T-helper 1 cell (primary cell): Measurements from ENCODE around the gene OSBPL8.
"Not testable (repeated sequence)": the region's sequence is repeated elsewhere in the genome, so short reads cannot be mapped to it uniquely, and the experiment has no call there.

Experiments
- DNase-seq, 5 donors: peaks; one replicate each; pipeline ENCODE4 v3.0.0-alpha.2; 2012 to 2020

OSBPL8 gene

GRCh38 chr12:76523408-76523807, 36.2 kb downstream of the OSBPL8 start:
- DNase-seq, result no peak

GRCh38 chr12:76520348-76520747, 39.2 kb downstream of the OSBPL8 start:
- DNase-seq, result no peak

GRCh38 chr12:76519538-76519937, 40.0 kb downstream of the OSBPL8 start:
- peak in 1 of 5 donors; percentile 23 for DNase-seq

- no peak for DNase-seq
Measured at GRCh38 chr12:76518699-76519098, 40.9 kb downstream of the OSBPL8 start.

- DNase-seq, result no peak
Measured at GRCh38 chr12:76515271-76515670, 44.3 kb downstream of the OSBPL8 start.

GRCh38 chr12:76511116-76511716, 48.4 kb downstream of the OSBPL8 start:
- not testable (repeated sequence) for DNase-seq

GRCh38 chr12:76508128-76508980, 51.2 kb downstream of the OSBPL8 start:
- DNase-seq, result no peak

GRCh38 chr12:76506149-76506548, 53.4 kb downstream of the OSBPL8 start:
- DNase-seq, result no peak

GRCh38 chr12:76505050-76505449, 54.5 kb downstream of the OSBPL8 start:
- DNase-seq, result no peak

- DNase-seq, result no peak
Measured at GRCh38 chr12:76504606-76505005, 55.0 kb downstream of the OSBPL8 start.

- DNase-seq, result no peak
Measured at GRCh38 chr12:76503957-76504356, 55.6 kb downstream of the OSBPL8 start.

- DNase-seq, result no peak
Measured at GRCh38 chr12:76501390-76501789, 58.2 kb downstream of the OSBPL8 start.

GRCh38 chr12:76499136-76499535, 60.4 kb downstream of the OSBPL8 start:
- DNase-seq, result not testable (repeated sequence)

GRCh38 chr12:76495556-76495955, 64.0 kb downstream of the OSBPL8 start:
- DNase-seq, result no peak

- no peak for DNase-seq
Measured at GRCh38 chr12:76491292-76491691, 68.3 kb downstream of the OSBPL8 start.

GRCh38 chr12:76490763-76491162, 68.8 kb downstream of the OSBPL8 start:
- DNase-seq, result no peak

GRCh38 chr12:76489737-76490136, 69.8 kb downstream of the OSBPL8 start:
- DNase-seq, result no peak

GRCh38 chr12:76486011-76486410, 73.6 kb downstream of the OSBPL8 start:
- DNase-seq, result no peak

- DNase-seq, result no peak
Measured at GRCh38 chr12:76480796-76481195, 78.8 kb downstream of the OSBPL8 start.

GRCh38 chr12:76478045-76478444, 81.5 kb downstream of the OSBPL8 start:
- no peak for DNase-seq

- DNase-seq, result not testable (repeated sequence)
Measured at GRCh38 chr12:76472862-76473261, 86.7 kb downstream of the OSBPL8 start.

- DNase-seq, result no peak
Measured at GRCh38 chr12:76471579-76471978, 88.0 kb downstream of the OSBPL8 start.

- DNase-seq, result peak in 1 of 5 donors; percentile 4
Measured at GRCh38 chr12:76470028-76470939, 89.3 kb downstream of the OSBPL8 start.
